Liver (tissue), 9 donors: Measurements from ENCODE around the gene TMEM63A. TPM values are rescaled to one million over a fixed set of nuclear protein-coding genes. Genes with fewer than 3 reads are reported as not detected.

Source experiments
- DNase-seq: peaks from one replicate; pipeline ENCODE4 v3.0.0-alpha.2; 2017; ENCODE audit warnings: low spot score
- H3K27ac ChIP-seq, 2 donors: one replicate each; pipeline ENCODE4 v1.7.0; 2013; ENCODE audit warnings: inconsistent platforms in 2 of 2, low read length in 2 of 2, control low read depth in 1 of 2, low read depth in 1 of 2, mild to moderate bottlenecking in 1 of 2
- H3K27me3 ChIP-seq, 4 donors: one replicate each; pipeline versions ENCODE4 v1.6.1 to v1.7.0; 2013; ENCODE audit warnings: low read length in 3 of 4, inconsistent platforms in 1 of 4, mild to moderate bottlenecking in 1 of 4, moderate library complexity in 1 of 4; ENCODE audit not compliant: control insufficient read depth in 4 of 4, insufficient read depth in 4 of 4
- H3K36me3 ChIP-seq, 4 donors: one replicate each; pipeline versions ENCODE4 v1.6.1 to v1.7.0; 2013; ENCODE audit warnings: low read length in 3 of 4, mild to moderate bottlenecking in 3 of 4, low read depth in 1 of 4, moderate library complexity in 1 of 4; ENCODE audit not compliant: control insufficient read depth in 4 of 4, insufficient read depth in 3 of 4
- H3K4me1 ChIP-seq, 4 donors: one replicate each; pipeline versions ENCODE4 v1.6.1 to v1.7.0; 2013; ENCODE audit warnings: low read length in 3 of 4, mild to moderate bottlenecking in 3 of 4, moderate library complexity in 1 of 4; ENCODE audit not compliant: control insufficient read depth in 4 of 4, insufficient read depth in 4 of 4
- H3K4me3 ChIP-seq, 3 donors: one replicate each; pipeline versions ENCODE4 v1.6.1 to v1.7.0; 2013; ENCODE audit warnings: low read length in 3 of 3, control low read depth in 1 of 3, low read depth in 1 of 3, mild to moderate bottlenecking in 1 of 3
- H3K9ac ChIP-seq, 2 donors: one replicate each; pipeline ENCODE4 v1.7.0; 2013; ENCODE audit warnings: low read length in 2 of 2, mild to moderate bottlenecking in 2 of 2, moderate library complexity in 2 of 2, control low read depth in 1 of 2, low read depth in 1 of 2
- H3K9me3 ChIP-seq, 4 donors: one replicate each; pipeline versions ENCODE4 v1.6.1 to v1.7.0; 2013; ENCODE audit warnings: low read length in 3 of 4; ENCODE audit not compliant: control insufficient read depth in 4 of 4
- ATF3 ChIP-seq: IDR thresholded peaks from 2 replicates; pipeline ENCODE4 v1.6.1; 2016; ENCODE audit warnings: antibody characterized with exemption
- FOXA2 ChIP-seq: IDR thresholded peaks from 2 replicates; pipeline ENCODE4 v1.6.1; 2016; ENCODE audit warnings: antibody characterized with exemption
- GABPA ChIP-seq, 2 donors: IDR thresholded peaks in 1 of 2; conservative IDR thresholded peaks in 1 of 2; 2 replicates each; pipeline ENCODE4 v1.6.1; 2016; ENCODE audit warnings: antibody characterized with exemption in 2 of 2, mild to moderate bottlenecking in 1 of 2, moderate library complexity in 1 of 2
- HNF4A ChIP-seq, 2 donors: conservative IDR thresholded peaks; 2 replicates each; pipeline ENCODE4 v1.6.1; 2016; ENCODE audit warnings: antibody characterized with exemption in 2 of 2, mild to moderate bottlenecking in 2 of 2
- JUND ChIP-seq, 2 donors: IDR thresholded peaks; 2 replicates each; pipeline ENCODE4 v1.6.1; 2016; ENCODE audit warnings: antibody characterized with exemption in 2 of 2
- MAX ChIP-seq: IDR thresholded peaks from 2 replicates; pipeline ENCODE4 v1.6.1; 2016; ENCODE audit warnings: antibody characterized with exemption
- NR2F2 ChIP-seq: IDR thresholded peaks from 2 replicates; pipeline ENCODE4 v1.6.1; 2016; ENCODE audit warnings: antibody characterized with exemption
- RAD21 ChIP-seq, 2 donors: IDR thresholded peaks; 2 replicates each; pipeline ENCODE4 v1.6.1; 2016; ENCODE audit warnings: antibody characterized with exemption in 2 of 2, mild to moderate bottlenecking in 2 of 2
- RXRA ChIP-seq, 2 donors: IDR thresholded peaks; 2 replicates each; pipeline ENCODE4 v1.6.1; 2017 to 2018; ENCODE audit warnings: antibody characterized with exemption in 2 of 2, mild to moderate bottlenecking in 1 of 2
- SP1 ChIP-seq: IDR thresholded peaks from 2 replicates; pipeline ENCODE4 v1.6.1; 2018; ENCODE audit warnings: antibody characterized with exemption, mild to moderate bottlenecking
- TAF1 ChIP-seq: conservative IDR thresholded peaks from 2 replicates; pipeline ENCODE4 v1.6.1; 2016; ENCODE audit warnings: antibody characterized with exemption, mild to moderate bottlenecking
- YY1 ChIP-seq: IDR thresholded peaks from 2 replicates; pipeline ENCODE4 v1.6.1; 2016; ENCODE audit warnings: antibody characterized with exemption, mild to moderate bottlenecking
- WGBS: extraction: QIAGEN DNeasy Blood & Tissue Kit; methylation state at CpG from one replicate; pipeline ENCODE4 v1.1.7; 2013; 5-methylcytosine and 5-hydroxymethylcytosine counted together
- polyA plus RNA-seq, 2 donors: library from polyadenylated mRNA; stranded (reverse) in 1 of 2; unstranded in 1 of 2; fragments of 200-250 nt in 1 of 2; fragments of >200 nt in 1 of 2; fragmentation: Nextera tagmentation in 1 of 2; extraction: Ambion mirVana in 1 of 2; gene quantifications; one replicate each; pipeline versions ENCODE4 v1.2.1 to v1.2.3, GENCODE V29; 2013 to 2015
- total RNA-seq, 2 donors: library from RNA; depleted of rRNA; stranded (reverse); fragments of >200 nt; gene quantifications; one replicate each; pipeline ENCODE4 v1.2.3, GENCODE V29; 2014
- TF ChIP-seq, protein P1 (sequence below): IDR thresholded peaks from 2 replicates; pipeline ENCODE4 v1.6.1; 2016; ENCODE audit warnings: antibody characterized with exemption, mild to moderate bottlenecking
- donor health status: healthy.
- donor health status: healthy.
- donor health status: healthy.
- donor health status: healthy.
- donor health status: healthy.

Gene TMEM63A
- total and polyA plus RNA-seq, 4 donors: 9.6 to 54.0 (median 11.6) TPM

DNA sequence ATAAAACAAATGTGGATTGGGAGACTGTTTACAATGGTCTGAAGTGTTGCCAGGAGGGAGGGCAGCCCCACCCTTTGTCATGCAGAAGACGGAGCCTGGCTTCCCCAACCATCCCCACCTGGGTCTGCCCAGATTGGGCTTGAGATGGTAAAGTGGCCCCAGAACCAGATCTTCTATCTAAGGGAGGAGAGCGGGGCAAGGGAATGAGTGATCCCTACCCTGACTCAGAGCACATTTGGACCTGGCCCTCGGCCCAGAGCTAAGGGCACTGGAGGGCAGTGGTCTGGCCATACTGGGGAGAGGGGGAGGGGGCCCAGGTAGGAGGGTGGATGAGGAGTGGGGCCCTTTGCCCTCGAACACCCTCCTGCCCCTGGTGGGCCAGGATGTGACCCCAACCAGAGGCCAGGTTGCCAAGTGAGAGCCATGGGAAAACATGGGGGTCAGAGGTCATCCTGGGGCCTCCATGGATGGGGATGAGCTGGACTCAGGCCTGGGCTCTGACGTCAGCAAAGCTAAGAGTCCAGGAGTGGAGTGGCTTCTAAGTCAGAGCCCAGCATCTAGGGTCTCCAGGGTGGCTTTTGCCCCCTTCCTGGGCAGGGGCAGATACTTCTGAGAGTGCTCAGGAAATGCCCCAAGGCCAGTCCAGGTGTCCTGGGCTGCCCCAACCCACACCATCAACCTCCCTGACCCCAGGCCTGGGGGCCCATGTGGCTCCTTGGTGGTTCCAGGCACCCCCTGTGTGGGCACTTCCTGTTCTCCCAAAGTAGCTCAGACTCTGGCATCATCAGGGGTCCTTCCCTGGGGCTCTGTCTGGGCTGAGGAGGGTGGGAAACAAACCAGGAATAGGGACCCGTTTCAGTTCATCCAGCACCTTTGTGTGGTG, 8.4 kb upstream of the TMEM63A start:
- Histone ChIP-seq H3K4me1 (peaks cover 24 to 47% (median 36%) of the 10 kb centered on the region in 4 donors), H3K4me3 (no peak overlapping the region), H3K27me3 (no peaks in the 10 kb centered on the region), H3K36me3 (no peaks in the 10 kb centered on the region), H3K9me3 (no peaks in the 10 kb centered on the region), H3K9ac (no peak overlapping the region), H3K27ac (peak overlapping the region; percentile 55 to 64)
- 36% methylated on average over 6 of the region's 6 CpGs for WGBS
- DNase-seq: peak; percentile 66
- peak in 1 of 2 donors; percentile 58 for TF ChIP-seq JUND (IDR thresholded peaks at IDR 0.05)
- peak; percentile 77 to 93 for TF ChIP-seq RXRA (IDR thresholded peaks at IDR 0.05)
- peak; percentile 26 for TF ChIP-seq SP1
- TF ChIP-seq HNF4A (conservative IDR thresholded peaks at IDR 0.05): peak; percentile 38 to 78
- no peak for TF ChIP-seq TAF1
- TF ChIP-seq MAX: no peak
- peak; percentile 39 for TF ChIP-seq YY1
- TF ChIP-seq NR2F2: peak; percentile 71

- H3K9me3 ChIP-seq: no peaks in the 10 kb centered on the region
- H3K27me3 ChIP-seq: no peaks in the 10 kb centered on the region
- DNase-seq: no peak
- no peak overlapping the region for H3K9ac ChIP-seq
- peak overlapping the region; percentile 55 to 64 for H3K27ac ChIP-seq
- no peak overlapping the region for H3K4me3 ChIP-seq
- TF ChIP-seq YY1 (peak; percentile 60), ATF3 (no peak), FOXA2 (no peak), JUND (IDR thresholded peaks at IDR 0.05) (peak in 1 of 2 donors; percentile 27), GABPA (IDR thresholded peaks at IDR 0.05 in 1 of 2, conservative IDR thresholded peaks at IDR 0.05 in 1 of 2) (no peak), RAD21 (IDR thresholded peaks at IDR 0.05) (no peak), SP1 (peak; percentile 28), NR2F2 (no peak), HNF4A (conservative IDR thresholded peaks at IDR 0.05) (peak in 1 of 2 donors; percentile 58), RXRA (IDR thresholded peaks at IDR 0.05) (peak in 1 of 2 donors; percentile 45), MAX (peak; percentile 18)
- TF ChIP-seq, protein P1, sequence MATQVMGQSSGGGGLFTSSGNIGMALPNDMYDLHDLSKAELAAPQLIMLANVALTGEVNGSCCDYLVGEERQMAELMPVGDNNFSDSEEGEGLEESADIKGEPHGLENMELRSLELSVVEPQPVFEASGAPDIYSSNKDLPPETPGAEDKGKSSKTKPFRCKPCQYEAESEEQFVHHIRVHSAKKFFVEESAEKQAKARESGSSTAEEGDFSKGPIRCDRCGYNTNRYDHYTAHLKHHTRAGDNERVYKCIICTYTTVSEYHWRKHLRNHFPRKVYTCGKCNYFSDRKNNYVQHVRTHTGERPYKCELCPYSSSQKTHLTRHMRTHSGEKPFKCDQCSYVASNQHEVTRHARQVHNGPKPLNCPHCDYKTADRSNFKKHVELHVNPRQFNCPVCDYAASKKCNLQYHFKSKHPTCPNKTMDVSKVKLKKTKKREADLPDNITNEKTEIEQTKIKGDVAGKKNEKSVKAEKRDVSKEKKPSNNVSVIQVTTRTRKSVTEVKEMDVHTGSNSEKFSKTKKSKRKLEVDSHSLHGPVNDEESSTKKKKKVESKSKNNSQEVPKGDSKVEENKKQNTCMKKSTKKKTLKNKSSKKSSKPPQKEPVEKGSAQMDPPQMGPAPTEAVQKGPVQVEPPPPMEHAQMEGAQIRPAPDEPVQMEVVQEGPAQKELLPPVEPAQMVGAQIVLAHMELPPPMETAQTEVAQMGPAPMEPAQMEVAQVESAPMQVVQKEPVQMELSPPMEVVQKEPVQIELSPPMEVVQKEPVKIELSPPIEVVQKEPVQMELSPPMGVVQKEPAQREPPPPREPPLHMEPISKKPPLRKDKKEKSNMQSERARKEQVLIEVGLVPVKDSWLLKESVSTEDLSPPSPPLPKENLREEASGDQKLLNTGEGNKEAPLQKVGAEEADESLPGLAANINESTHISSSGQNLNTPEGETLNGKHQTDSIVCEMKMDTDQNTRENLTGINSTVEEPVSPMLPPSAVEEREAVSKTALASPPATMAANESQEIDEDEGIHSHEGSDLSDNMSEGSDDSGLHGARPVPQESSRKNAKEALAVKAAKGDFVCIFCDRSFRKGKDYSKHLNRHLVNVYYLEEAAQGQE: peak; percentile 62
- H3K36me3 ChIP-seq: no peaks in the 10 kb centered on the region
- peaks cover 24 to 47% (median 36%) of the 10 kb centered on the region in 4 donors for H3K4me1 ChIP-seq
- 35% methylated on average over 5 of the region's 5 CpGs for WGBS
These were observed 7.6 kb upstream of the TMEM63A start for GRCh38 chr1:225889743-225890142.
